ENCODE data around the gene EGR1.

Gene EGR1

DNA sequence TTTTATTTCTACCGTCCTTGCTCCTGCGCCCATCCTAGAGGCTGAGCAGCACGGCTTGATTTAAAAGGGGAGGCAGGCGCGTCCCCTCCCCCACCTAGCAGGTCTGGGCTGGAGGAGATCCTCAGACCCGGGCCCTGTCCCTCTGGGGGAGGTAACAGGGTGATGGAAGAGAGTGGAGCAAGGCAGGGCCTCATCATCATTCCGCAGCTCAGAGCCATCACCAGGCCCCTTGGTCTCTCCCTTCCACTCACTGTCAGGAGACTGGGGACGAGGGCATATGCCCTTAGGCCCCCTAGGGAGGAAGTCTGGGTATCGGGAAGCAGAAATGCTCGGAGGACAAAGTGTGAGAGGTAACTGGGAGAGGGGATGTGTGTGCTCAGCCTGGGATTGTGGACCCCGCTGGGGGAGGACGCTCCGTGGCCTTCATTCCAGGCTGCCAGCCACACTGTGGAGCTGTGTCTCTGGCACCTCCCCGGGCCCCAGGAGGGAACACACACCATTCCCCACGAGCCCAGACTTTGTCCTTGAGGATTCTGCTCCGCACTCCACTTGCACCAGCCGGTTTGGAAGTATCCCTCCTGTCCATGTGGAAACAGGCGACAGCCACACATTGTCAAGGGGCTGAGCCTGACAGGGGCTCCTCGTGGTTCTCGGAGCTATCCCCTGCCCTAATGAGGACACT, 25.7 kb upstream of the EGR1 start:
- TF ChIP-seq, protein P1, sequence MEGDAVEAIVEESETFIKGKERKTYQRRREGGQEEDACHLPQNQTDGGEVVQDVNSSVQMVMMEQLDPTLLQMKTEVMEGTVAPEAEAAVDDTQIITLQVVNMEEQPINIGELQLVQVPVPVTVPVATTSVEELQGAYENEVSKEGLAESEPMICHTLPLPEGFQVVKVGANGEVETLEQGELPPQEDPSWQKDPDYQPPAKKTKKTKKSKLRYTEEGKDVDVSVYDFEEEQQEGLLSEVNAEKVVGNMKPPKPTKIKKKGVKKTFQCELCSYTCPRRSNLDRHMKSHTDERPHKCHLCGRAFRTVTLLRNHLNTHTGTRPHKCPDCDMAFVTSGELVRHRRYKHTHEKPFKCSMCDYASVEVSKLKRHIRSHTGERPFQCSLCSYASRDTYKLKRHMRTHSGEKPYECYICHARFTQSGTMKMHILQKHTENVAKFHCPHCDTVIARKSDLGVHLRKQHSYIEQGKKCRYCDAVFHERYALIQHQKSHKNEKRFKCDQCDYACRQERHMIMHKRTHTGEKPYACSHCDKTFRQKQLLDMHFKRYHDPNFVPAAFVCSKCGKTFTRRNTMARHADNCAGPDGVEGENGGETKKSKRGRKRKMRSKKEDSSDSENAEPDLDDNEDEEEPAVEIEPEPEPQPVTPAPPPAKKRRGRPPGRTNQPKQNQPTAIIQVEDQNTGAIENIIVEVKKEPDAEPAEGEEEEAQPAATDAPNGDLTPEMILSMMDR (IDR thresholded peaks at IDR 0.05; ENCODE audit: low read depth, low read length): no peak

DNA sequence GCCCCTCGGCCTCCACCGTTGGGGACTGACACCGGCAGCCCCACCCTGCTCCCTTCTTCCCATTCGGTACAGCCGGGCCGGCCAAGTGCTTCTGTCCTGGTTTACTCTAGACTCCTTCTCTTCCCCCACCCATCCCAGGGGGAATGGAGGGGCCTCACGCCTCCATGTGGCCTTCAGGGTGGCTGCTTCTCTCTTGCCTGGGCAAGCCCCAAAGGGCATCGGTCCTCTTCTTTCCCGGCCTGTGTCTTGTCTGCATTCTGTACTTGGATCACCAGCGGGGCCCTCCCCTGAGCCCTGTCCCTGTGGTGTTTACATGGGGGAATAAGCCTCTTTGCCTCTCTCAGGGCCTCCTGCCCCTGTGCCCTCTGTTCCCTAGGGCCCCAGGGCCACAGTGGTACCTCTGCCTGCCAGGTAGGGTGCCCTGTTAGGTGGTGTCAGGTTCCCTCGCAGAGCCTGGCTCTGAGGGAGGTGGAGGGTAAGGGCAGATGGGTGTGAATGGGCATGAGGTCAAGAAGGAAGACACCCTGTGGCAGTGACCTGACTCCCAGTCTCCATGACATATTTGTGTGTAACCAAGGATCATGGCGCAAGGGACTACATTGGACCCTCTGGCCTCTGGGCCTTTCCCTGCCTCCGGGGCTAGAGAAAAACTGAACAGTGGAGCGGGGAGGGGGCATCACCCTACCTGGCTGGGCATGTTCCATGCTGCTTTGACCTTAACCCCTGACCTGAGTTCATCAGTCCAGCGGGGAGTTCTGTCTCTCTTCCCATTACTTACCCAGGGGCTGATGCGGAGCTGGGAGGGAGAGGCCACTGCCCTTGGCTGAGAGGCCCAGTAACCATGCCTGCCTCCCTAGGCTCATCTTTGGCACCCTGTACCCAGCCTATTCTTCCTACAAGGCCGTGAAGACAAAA, 24.9 kb upstream of the EGR1 start:
- TF ChIP-seq, protein P1 (IDR thresholded peaks at IDR 0.05; ENCODE audit: low read depth, low read length): no peak
- no peak for DNase-seq (ENCODE audit: extremely low read depth, low read depth)

More for the DNA sequence above, 25.7 kb upstream of the EGR1 start:
- no peak for DNase-seq (ENCODE audit: extremely low read depth, low read depth)

GRCh38 chr5:138441221-138441620, 24.1 kb upstream of the EGR1 start:
- TF ChIP-seq, protein P1 (IDR thresholded peaks at IDR 0.05; ENCODE audit: low read depth, low read length): no peak
- DNase-seq (ENCODE audit: extremely low read depth, low read depth): no peak

GRCh38 chr5:138444078-138444773, 21.1 kb upstream of the EGR1 start:
- TF ChIP-seq, protein P1 (IDR thresholded peaks at IDR 0.05; ENCODE audit: low read depth, low read length): no peak
- no peak for DNase-seq (ENCODE audit: extremely low read depth, low read depth)

GRCh38 chr5:138444774-138445546, 20.3 kb upstream of the EGR1 start:
- TF ChIP-seq, protein P1 (IDR thresholded peaks at IDR 0.05; ENCODE audit: low read depth, low read length): no peak
- no peak for DNase-seq (ENCODE audit: extremely low read depth, low read depth)

DNA sequence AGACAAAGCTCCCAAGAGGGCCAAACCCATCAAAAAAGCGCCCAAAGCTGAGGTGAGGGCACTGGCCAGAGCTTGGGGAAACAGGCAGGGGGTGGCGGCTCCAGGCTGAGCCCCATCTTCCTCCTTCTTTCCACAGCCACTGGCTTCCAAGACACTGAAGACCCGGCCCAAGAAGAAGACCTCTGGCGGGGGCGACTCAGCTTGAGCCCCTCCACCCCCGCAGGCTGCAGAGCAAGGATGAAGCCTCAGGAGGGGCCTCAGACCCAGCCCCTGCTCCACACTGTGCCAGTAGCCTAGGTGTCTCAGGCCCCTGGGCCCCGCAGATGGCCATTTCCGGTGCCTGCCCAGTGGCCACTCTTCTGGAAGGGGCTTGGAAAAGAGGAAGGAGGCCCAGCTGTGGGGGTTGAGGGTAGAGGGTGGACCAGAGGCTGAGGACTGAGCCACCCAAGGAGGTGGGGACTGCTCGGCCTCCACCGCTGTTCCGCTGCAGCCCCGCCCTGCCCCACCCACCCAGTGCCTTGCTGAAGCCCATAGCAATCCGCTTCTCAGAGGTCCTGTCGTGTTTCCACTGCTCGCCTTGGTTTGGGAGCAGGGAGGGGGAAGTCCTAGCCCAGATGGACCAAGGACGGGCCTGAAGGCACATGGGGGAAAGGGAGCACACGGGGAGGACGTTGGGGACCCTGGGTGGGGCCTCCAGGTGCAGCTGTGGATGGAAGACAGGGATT, 19.6 kb upstream of the EGR1 start:
- DNase-seq (ENCODE audit: extremely low read depth, low read depth): no peak
- TF ChIP-seq, protein P1 (IDR thresholded peaks at IDR 0.05; ENCODE audit: low read depth, low read length): no peak

All from AG09319 (cell line).